RPMI8226 (cell line): ENCODE results near the gene AK2.
"Not testable (repeated sequence)": the region's sequence is repeated elsewhere in the genome, so short reads cannot be mapped to it uniquely, and the experiment has no call there.

Source experiments
- DNase-seq: peaks from one replicate; pipeline ENCODE4 v3.0.0-alpha.2; 2015

Gene AK2

GRCh38 chr1:33036526-33037503 lies at the start of gene AK2:
TSS of gene AK2 (minus strand) at chr1:33036883. CDS start at chr1:33036828, 55 bp downstream.
- DNase-seq, result peak; percentile 99

GRCh38 chr1:33086384-33086850 lies 49.7 kb upstream of the AK2 start:
- peak; percentile 71 for DNase-seq

- no peak for DNase-seq
Measured at GRCh38 chr1:33085332-33085731, 48.6 kb upstream of the AK2 start.

- DNase-seq, result no peak
Measured at GRCh38 chr1:33082575-33083108, 46.0 kb upstream of the AK2 start.

- no peak for DNase-seq
Measured at GRCh38 chr1:33081554-33082305, 45.0 kb upstream of the AK2 start.

GRCh38 chr1:33080885-33081553 lies 44.3 kb upstream of the AK2 start, which contains the start of gene AZIN2:
TSS of gene AZIN2 (plus strand) at chr1:33081153. CDS start at chr1:33082250, 1,097 bp downstream.
- DNase-seq, result peak; percentile 97

- DNase-seq, result no peak
Measured at GRCh38 chr1:33080373-33080772, 43.7 kb upstream of the AK2 start.

- no peak for DNase-seq
Measured at GRCh38 chr1:33078030-33078591, 41.4 kb upstream of the AK2 start.

GRCh38 chr1:33074193-33074945 lies 37.7 kb upstream of the AK2 start:
- peak; percentile 42 for DNase-seq

GRCh38 chr1:33072707-33073106 lies 36.0 kb upstream of the AK2 start:
- DNase-seq, result no peak

GRCh38 chr1:33070628-33071027 lies 33.9 kb upstream of the AK2 start:
- no peak for DNase-seq

GRCh38 chr1:33068108-33068507 lies 31.4 kb upstream of the AK2 start:
- not testable (repeated sequence) for DNase-seq

- not testable (repeated sequence) for DNase-seq
Measured at GRCh38 chr1:33066477-33066876, 29.8 kb upstream of the AK2 start.

GRCh38 chr1:33065301-33065700 lies 28.6 kb upstream of the AK2 start:
- DNase-seq, result no peak

- not testable (repeated sequence) for DNase-seq
Measured at GRCh38 chr1:33064284-33064683, 27.6 kb upstream of the AK2 start.

- DNase-seq, result no peak
Measured at GRCh38 chr1:33061834-33062233, 25.2 kb upstream of the AK2 start.

GRCh38 chr1:33060579-33061083 lies 23.9 kb upstream of the AK2 start:
- peak; percentile 62 for DNase-seq

GRCh38 chr1:33057095-33057494 lies 20.4 kb upstream of the AK2 start:
- DNase-seq, result peak; percentile 82

- peak; percentile 42 for DNase-seq
Measured at GRCh38 chr1:33056426-33056825, 19.7 kb upstream of the AK2 start.

GRCh38 chr1:33055210-33056008 lies 18.7 kb upstream of the AK2 start:
- DNase-seq, result peak; percentile 90
